ENCODE measurements around the gene ALK. TPM values are rescaled to one million over a fixed set of nuclear protein-coding genes. Genes with fewer than 3 reads are reported as not detected.

ALK gene
- total RNA-seq, 4 donors from 2014 or later: 0.06 to 4.1 TPM; not detected in 2

GRCh38 chr2:29657674-29658073 lies 263.7 kb downstream of the ALK start:
- no peaks in the 10 kb centered on the region for H3K36me3 ChIP-seq
- no peaks in the 10 kb centered on the region for H3K9me3 ChIP-seq
- TF ChIP-seq CTCF (IDR thresholded peaks at IDR 0.05): no peak
- no peak for TF ChIP-seq POLR2A (IDR thresholded peaks at IDR 0.05)
- H3K4me1 ChIP-seq: no peaks in the 10 kb centered on the region
- no peak for DNase-seq
- H3K27ac ChIP-seq: no peak overlapping the region
- H3K4me3 ChIP-seq: no peak overlapping the region
- intact Hi-C loops (cut with DNase I; ENCODE audit: low total_unique reads): no loop called here
- H3K27me3 ChIP-seq: no peaks in the 10 kb centered on the region

GRCh38 chr2:29655391-29656086 lies 265.8 kb downstream of the ALK start:
- intact Hi-C loops (cut with DNase I; ENCODE audit: low total_unique reads): no loop called here

GRCh38 chr2:29650631-29651097 lies 270.7 kb downstream of the ALK start:
- no peak for DNase-seq
- H3K9me3 ChIP-seq: no peaks in the 10 kb centered on the region
- H3K4me3 ChIP-seq: no peak overlapping the region
- no peak overlapping the region for H3K27ac ChIP-seq
- no peaks in the 10 kb centered on the region for H3K27me3 ChIP-seq
- H3K4me1 ChIP-seq: no peaks in the 10 kb centered on the region
- intact Hi-C loops (cut with DNase I; ENCODE audit: low total_unique reads): no loop called here
- no peaks in the 10 kb centered on the region for H3K36me3 ChIP-seq
- TF ChIP-seq CTCF (IDR thresholded peaks at IDR 0.05) (no peak), POLR2A (IDR thresholded peaks at IDR 0.05) (no peak)

More at GRCh38 chr2:29655391-29656086, 265.8 kb downstream of the ALK start:
- H3K36me3 ChIP-seq: no peaks in the 10 kb centered on the region
- TF ChIP-seq CTCF (IDR thresholded peaks at IDR 0.05): no peak
- TF ChIP-seq POLR2A (IDR thresholded peaks at IDR 0.05): no peak
- peak in 1 of 2 donors; percentile 35 for DNase-seq
- H3K27me3 ChIP-seq: no peaks in the 10 kb centered on the region
- H3K4me1 ChIP-seq: no peaks in the 10 kb centered on the region
- H3K4me3 ChIP-seq: no peak overlapping the region
- peak overlapping the region; percentile 13 to 61 for H3K27ac ChIP-seq
- H3K9me3 ChIP-seq: no peaks in the 10 kb centered on the region

GRCh38 chr2:29644949-29645348 lies 276.4 kb downstream of the ALK start:
- H3K36me3 ChIP-seq: no peaks in the 10 kb centered on the region
- H3K4me1 ChIP-seq: no peaks in the 10 kb centered on the region
- H3K27me3 ChIP-seq: no peaks in the 10 kb centered on the region
- no peak overlapping the region for H3K4me3 ChIP-seq
- H3K9me3 ChIP-seq: no peaks in the 10 kb centered on the region
- no peak overlapping the region for H3K27ac ChIP-seq
- no peak for DNase-seq
- intact Hi-C loops (cut with DNase I; ENCODE audit: low total_unique reads): no loop called here
- TF ChIP-seq CTCF (IDR thresholded peaks at IDR 0.05): no peak
- TF ChIP-seq POLR2A (IDR thresholded peaks at IDR 0.05): no peak

- intact Hi-C loops (cut with DNase I; ENCODE audit: low total_unique reads): no loop called here
- no peaks in the 10 kb centered on the region for H3K36me3 ChIP-seq
- H3K9me3 ChIP-seq: no peaks in the 10 kb centered on the region
Observed at GRCh38 chr2:29643196-29643595, 278.2 kb downstream of the ALK start.

More at GRCh38 chr2:29643196-29643595, 278.2 kb downstream of the ALK start:
- DNase-seq: no peak
- H3K4me1 ChIP-seq: no peaks in the 10 kb centered on the region
- TF ChIP-seq POLR2A (IDR thresholded peaks at IDR 0.05): no peak
- no peak overlapping the region for H3K4me3 ChIP-seq
- no peak overlapping the region for H3K27ac ChIP-seq
- H3K27me3 ChIP-seq: no peaks in the 10 kb centered on the region
